SKM-1 (cell line): Measurements from ENCODE around the gene PLEKHA8.

Experiments
- DNase-seq: peaks from one replicate; lab custom pipeline; 2025; ENCODE audit not compliant: unreplicated experiment; lab: John Stamatoyannopoulos, UW

The PLEKHA8 gene

DNA sequence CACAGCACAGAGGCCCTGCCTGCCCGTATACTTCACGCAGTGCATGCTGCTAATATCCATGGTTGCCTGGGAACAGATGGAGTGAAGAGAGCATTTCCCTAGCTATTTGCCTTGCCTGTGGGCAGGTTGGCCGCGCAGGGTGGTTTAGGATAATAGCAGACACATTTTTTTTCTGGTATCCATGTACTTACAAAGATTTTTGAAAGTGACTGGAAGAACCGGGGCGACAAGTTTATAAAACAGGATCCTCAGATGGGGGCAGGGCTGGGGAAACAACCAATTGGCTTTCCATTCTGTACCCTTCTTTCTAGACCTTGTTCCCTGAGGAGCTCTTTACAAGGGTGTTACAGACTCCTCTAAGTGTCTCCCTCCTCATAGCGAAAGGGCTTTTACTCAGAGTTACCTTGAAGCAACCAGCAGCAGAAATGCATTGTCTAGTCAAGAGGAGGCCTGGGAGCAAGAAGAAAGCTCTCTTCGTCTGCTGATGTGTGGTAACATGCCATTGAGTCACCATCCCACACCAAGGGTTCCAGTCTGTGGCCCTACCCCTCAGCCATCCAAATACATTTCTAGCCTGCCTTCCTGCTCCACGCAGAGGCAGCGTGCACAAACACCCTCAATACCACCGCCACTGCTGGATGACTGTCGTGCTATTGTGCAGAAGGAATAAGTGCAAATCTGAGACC, 138.1 kb downstream of the PLEKHA8 start:
- no peak for DNase-seq

DNA sequence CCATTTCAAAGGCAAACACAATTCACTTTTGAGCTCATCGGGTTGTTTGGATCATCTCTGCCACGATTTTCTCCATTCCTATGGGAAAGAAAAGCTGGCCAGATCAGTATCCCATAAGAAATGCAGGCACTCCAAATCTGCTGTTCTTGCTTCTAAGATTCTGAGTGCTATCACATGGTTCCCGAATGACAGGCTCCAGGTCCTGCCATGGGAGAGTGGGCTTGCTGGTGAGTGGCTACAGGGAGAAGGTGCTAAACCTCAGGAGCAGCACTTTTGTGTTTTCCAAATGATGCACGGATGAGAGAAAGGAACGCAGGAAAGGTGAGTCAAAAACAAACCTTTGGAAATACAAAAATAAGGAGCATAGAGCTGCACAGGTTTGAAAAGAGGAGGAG, 138.6 kb downstream of the PLEKHA8 start:
- DNase-seq: no peak

DNA sequence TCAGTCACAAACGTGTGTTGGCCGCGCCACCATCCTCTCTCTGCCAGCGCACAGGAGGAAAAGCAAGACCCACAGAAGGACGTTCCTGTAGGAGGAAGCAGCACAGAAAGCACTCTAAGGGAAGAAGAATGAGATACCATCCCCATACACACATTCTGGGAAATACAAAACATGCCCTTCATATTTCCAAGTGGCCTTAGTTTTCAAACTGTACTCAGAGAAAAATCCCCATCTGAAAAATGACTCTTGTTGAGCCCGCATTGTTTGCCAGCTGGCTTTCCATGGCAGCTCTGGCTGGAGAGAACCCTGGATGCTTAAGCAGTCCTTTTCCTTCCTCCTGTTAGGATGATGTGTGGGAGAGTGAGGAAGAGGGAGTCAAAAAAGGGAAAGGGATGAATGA, 139.7 kb downstream of the PLEKHA8 start:
- no peak for DNase-seq

DNA sequence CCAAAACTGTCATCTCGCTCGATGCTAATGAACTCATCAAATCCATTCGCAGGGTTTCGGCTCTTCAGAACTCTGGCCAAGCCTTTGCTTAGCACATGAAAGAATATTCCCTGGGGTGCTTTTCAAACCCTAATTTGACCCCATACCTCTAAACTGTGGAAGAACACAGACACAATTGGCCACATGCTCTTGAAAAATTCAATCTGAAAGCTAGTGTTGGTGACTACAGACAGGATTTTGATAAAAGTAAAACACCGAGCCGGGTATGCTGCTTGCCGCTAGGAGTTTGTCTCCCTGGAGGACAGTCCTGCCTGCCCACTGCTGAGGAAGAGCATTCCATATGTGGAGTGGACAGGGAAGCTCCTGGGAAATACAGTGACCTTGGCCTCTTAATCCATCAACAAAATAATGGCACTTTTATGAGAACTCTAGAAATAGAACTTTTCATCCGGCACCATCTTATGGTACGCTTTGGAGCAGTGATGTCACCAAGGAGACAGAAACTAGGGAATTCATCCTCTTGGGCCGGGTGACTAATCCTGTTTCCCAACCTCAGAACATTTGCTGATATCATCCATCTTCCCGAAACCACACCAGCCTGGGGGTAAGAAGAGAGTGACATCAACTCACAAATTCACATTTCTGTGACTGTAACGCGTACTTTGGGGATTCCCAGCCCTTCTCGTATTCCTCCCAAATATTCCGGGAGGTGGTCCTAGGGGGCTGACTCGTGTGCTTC, 140.8 kb downstream of the PLEKHA8 start:
- DNase-seq: no peak

DNA sequence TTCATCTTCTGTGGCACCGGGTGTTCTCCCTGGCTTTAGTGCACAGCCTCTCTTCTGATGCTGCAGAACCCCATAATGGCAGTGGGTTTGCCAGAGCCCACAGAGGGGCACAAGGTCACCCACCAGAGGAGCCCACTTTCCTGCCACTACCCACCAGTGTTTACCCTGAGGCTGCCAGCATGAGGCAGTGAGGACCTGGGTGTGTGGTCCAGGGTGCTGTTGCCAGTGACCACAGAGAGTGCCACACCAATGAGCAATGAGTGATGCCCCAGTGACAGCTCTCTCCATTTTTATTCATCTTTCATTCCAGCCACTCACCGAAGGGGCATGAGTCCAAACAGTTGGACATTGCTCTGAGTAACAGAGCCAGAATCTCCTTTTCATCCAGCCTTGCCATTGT, 141.4 kb downstream of the PLEKHA8 start:
- no peak for DNase-seq

DNA sequence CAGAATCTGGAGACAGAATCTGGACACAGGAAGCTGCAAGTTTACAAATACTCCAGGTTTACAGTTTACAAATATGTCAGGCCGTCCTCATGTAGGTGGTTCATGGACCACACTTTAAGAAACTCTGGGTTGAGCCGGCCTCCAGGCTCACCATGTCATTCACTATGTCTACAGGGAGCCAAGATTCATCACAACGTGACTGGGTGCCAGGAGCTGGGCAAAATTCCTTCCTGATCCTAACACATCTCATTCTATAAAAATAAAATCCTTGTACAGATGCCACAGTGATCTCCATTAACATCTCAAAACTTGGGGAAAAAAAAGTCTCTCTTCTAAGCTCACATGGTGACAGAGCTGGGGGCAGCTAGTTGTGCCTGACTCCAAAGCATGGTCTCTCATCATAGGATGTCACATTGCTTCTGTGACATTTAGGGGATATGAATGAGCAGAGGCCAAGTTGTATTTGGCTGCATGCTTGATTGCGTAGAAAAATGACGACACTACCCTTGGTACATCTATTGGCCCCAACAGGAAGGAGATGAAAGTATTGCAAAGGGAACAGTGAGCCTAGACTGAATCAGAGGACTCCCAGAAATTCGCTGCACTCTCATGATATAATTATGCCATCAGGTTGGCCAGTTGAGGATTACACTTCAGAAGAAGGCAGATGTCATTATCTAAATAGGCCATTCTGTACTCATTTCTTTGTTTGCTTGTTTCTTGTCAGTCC, 142.4 kb downstream of the PLEKHA8 start:
- peak; percentile 19 for DNase-seq

DNA sequence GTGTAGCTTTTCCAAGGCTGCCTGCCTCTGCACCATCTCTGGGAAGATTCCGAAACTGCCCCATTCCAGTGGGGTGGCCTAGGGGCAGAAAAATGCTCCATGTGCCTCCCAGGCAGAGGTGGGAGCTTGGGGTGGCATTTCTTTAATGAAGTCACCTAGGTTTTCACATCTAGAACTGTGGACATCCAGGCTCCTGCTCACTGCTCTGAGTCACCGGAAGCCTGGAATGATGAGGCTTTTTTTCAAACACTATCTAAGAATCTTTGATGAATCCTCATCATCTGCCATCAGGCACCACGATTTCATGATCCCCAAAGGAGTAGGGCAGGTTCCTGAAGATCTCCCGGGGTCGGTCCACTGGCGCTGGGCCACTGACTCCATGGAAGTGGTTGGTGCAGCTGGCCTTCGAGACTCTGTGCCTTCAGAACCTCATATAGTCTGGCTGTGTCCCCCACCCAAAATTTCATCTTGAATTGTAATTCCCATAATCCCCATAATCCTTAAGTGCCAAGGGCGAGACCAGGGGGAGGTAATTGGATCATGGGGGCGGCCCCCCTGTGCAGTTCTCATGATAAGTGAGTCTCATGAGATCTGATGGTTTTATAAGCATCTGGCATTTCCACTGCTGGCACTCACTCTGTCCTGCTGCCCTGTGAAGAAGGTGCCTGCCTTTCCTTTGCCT, 143.7 kb downstream of the PLEKHA8 start:
- DNase-seq: no peak

DNA sequence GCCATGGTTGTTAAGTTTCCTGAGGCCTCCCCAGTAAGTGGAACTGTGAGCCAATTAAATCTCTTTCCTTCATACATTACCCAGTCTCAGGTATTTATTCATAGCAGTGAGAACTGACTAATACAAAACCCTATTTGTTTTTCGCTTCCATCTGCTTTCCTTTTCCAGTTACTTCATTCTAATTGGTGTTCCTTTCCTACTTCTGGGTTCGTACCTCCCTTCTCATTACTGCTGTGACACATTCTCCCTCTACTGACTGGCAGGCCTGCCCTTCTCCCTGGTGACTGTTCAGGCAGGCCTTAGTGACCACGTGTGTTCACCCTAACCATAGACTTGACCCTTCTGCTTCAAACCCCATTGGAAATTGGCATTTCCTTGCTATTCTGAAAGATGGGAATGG, 144.2 kb downstream of the PLEKHA8 start:
- DNase-seq: no peak

DNA sequence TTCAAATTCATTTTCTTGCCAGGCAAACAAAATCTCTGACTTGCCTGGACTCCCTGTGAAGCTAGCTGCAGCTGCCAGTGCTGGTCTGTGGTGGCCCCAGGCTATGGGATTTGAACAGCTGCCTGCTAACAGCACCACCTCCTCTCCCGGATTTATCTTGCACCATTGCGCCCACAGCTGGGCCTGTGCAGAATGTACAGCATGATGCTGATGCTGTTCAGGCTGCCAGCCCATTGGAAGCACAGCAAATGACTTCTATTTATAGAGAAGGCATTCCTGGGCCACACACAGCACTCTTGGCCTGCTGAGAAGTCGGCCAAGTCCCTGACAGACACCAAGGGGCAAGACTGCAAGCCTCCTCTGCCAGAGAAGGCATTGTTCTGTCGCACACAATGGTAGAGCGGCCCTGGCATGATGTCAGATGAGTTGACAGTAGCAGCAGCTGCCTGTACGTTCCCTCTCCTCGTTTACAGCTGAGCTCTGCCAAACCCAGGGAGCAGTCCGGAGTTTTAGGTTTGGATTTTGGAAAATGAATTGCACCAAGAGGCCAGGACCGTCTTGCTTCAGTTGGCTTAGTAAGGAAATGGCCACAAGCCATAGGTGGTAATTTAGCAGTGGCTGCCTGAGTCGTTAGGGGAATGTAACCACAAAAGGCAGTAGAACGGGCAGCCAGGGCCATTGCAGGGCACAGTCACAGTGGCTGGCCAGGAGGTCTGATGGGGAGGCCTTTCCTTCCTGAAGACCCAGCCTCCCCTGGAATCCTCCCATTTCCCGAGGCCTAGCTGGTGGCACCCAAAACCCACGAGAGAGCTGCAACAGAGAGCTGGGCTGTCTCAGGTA, 145.1 kb downstream of the PLEKHA8 start:
- DNase-seq: no peak

DNA sequence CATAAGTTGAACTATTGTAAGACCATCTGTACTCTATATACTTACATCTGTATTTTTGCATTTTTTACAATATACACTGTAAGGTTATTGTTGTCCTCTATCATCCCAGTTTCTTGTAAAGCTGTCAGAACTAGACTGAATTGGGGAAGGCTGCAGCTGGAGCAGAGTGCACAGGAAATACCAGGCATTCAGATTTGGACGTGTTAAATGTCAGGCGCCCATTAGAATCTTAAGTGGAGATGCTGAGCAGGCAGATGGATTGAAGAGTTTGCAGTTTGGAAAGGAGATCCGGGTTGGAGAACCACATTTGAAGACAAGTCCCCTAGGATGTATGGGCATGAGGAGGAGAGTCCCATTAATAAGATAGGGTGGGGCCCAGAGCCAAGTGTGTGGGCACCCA, 147.0 kb downstream of the PLEKHA8 start:
- no peak for DNase-seq

DNA sequence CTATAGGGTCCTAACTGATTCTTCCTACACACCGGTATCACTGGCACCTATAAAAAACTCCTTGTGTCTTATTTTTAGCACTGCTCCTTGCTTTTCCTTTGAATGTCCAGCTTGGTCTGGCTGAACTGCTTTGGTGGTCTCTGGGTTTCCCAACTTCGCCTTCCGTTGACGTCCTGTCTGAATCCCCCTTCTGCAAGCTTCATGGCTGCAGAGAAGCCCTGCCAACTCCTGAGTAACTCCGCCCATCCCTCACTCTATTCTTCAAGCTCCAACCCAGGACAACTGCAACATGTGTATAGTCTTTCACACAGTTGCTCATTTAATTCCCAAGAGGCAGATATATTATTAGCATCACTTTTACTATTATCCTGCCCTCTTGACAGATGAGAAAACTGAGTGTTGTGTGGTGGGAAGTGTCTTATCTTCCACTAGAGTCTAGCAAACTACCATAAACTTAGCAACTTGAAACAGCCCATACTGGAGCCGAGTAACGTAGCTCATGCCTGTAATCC, 147.5 kb downstream of the PLEKHA8 start:
- DNase-seq: no peak

DNA sequence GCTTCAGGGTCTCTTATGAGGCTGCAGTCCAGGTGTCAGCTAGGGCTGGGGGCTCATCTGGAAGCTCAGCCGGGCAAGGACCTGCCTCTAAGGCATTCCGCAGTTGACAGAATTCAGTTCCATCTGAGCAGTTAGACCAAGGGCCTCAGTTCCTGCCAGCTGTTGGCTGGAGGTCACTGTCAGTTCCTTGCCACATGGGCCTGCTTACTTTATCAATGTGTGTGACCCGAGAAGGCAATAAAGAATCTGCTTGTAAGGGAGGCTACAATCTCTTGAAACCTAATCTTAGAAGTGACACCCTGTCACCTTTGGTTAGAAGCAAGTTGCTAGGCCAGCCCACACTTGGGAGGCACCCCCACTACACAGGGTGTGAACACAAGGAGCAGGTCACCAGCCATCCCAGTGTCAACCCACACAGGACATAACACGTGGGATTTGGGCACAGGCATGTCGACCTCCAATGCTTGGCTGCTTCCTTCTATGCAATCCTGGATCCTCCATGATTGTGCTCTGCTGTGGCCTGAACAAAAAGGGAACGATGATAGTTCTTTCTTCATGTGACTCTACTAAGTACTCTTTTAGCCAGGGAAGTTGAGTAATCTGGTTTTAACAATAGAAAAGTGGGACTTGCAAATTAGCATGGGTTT, 148.4 kb downstream of the PLEKHA8 start:
- peak; percentile 31 for DNase-seq

DNA sequence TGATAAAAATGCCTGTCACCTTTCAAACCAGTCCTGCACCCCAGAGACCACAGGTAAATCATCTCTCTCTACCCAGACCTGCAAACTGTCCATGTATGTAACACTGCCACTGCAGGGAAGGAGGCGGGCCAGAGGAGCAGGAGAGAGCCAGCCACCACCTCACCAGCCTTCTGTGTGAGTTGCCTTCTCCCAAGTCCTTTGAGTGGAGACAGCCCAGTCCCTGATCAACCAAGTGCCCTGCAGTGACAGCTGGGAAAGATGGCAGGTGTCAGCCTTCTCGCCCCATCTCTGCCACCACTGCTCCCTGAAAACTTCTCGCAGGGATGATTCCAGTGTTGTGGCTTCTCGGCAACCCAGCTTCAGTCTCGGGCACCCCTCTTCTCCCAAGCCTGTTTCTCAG, 149.0 kb downstream of the PLEKHA8 start:
- DNase-seq: no peak

DNA sequence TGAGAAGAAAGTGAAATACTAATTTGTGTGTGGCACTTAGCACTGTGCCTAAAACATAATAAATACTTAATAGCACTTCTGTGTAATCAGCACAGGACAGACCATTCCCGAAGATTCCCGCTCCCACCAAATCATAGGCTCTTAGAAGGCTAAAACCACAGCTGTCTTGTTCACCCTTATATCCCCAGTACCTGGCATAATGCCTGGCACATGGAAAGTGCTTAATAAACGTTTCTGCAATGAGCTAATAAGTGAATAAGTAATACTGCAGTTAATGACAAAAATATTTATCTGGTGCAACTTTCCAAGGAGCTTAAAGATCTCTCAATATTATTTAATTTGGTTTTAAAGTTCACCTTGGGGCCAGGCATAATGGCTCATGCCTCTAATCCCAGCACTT, 149.8 kb downstream of the PLEKHA8 start:
- DNase-seq: no peak

DNA sequence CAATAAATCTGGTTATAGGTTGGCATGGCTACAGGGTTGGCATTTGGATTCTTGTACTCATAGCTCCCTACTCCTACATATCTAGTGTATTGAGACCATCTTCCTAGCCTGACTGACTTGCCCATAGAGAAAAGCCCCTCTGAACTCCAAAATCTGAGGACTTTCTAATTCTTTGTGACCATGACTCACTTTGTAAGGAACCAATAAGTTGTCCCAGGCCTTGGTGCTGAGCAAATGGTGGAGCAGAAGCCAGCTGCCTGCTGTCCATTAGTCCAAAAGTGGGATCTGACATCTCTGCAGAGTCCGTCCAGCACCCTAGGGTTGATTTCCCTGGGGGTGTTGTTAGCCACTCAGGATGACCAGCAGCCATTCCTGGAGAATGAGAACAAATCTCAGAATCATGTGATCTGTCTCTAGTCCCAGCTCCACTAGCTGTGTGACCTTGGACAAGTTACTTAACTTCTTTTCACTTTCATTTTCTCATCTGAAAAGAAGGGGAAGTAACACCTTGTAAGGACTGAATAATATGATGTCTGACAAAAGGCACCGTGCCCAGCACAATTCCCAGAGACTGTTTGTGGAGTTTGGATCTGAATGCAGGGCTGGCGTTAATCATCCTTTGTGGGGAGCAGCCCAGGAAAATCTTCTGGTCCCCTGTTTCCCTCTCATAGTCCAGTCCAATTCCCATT, 150.7 kb downstream of the PLEKHA8 start:
- DNase-seq: peak; percentile 9
